ENCODE data around the gene SUSD3.

GRCh38 chr9:93112864-93113389 lies 54.4 kb downstream of the SUSD3 start:
- TF ChIP-seq CTCF (IDR thresholded peaks at IDR 0.05 in 2 of 3, conservative IDR thresholded peaks at IDR 0.05 in 1 of 3; ENCODE audit: control insufficient read depth in 2 of 3, extremely low read depth in 1 of 3, insufficient read depth in 1 of 3, low read depth in 3 of 3, low read length in 3 of 3) = no peak
- no peak for TF ChIP-seq HCFC1 (IDR thresholded peaks at IDR 0.05; ENCODE audit: low read length)
- TF ChIP-seq RAD51 (IDR thresholded peaks at IDR 0.05) = no peak
- no peak for TF ChIP-seq ZNF384 (IDR thresholded peaks at IDR 0.05; ENCODE audit: borderline replicate concordance, low read depth, low read length)
- TF ChIP-seq, protein P1, sequence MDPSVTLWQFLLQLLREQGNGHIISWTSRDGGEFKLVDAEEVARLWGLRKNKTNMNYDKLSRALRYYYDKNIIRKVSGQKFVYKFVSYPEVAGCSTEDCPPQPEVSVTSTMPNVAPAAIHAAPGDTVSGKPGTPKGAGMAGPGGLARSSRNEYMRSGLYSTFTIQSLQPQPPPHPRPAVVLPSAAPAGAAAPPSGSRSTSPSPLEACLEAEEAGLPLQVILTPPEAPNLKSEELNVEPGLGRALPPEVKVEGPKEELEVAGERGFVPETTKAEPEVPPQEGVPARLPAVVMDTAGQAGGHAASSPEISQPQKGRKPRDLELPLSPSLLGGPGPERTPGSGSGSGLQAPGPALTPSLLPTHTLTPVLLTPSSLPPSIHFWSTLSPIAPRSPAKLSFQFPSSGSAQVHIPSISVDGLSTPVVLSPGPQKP (IDR thresholded peaks at IDR 0.05; ENCODE audit: low read depth, low read length) = no peak
- TF ChIP-seq, protein P2, sequence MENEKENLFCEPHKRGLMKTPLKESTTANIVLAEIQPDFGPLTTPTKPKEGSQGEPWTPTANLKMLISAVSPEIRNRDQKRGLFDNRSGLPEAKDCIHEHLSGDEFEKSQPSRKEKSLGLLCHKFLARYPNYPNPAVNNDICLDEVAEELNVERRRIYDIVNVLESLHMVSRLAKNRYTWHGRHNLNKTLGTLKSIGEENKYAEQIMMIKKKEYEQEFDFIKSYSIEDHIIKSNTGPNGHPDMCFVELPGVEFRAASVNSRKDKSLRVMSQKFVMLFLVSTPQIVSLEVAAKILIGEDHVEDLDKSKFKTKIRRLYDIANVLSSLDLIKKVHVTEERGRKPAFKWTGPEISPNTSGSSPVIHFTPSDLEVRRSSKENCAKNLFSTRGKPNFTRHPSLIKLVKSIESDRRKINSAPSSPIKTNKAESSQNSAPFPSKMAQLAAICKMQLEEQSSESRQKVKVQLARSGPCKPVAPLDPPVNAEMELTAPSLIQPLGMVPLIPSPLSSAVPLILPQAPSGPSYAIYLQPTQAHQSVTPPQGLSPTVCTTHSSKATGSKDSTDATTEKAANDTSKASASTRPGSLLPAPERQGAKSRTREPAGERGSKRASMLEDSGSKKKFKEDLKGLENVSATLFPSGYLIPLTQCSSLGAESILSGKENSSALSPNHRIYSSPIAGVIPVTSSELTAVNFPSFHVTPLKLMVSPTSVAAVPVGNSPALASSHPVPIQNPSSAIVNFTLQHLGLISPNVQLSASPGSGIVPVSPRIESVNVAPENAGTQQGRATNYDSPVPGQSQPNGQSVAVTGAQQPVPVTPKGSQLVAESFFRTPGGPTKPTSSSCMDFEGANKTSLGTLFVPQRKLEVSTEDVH (IDR thresholded peaks at IDR 0.05; ENCODE audit: low read depth, partially characterized antibody) = no peak
